NCI-H526 (cell line): ENCODE results near the gene PALLD.
"Not testable (repeated sequence)": the region's sequence is repeated elsewhere in the genome, so short reads cannot be mapped to it uniquely, and the experiment has no call there.

ENCODE experiments used
- DNase-seq, 2 experiments: peaks; one replicate each; lab custom pipeline; 2025; lab: John Stamatoyannopoulos, UW

The PALLD gene

GRCh38 chr4:168678751-168679366, 182.0 kb downstream of the PALLD start:
- DNase-seq = no peak

- no peak for DNase-seq
These were observed 182.5 kb downstream of the PALLD start for GRCh38 chr4:168679397-168679796.

GRCh38 chr4:168679819-168680218, 183.0 kb downstream of the PALLD start:
- no peak for DNase-seq

- no peak for DNase-seq
These were observed 186.1 kb downstream of the PALLD start for GRCh38 chr4:168682898-168683500.

- no peak for DNase-seq
These were observed 186.7 kb downstream of the PALLD start for GRCh38 chr4:168683595-168683994.

GRCh38 chr4:168685136-168685809, 188.4 kb downstream of the PALLD start:
- no peak for DNase-seq

GRCh38 chr4:168688584-168688983, 191.7 kb downstream of the PALLD start:
- no peak for DNase-seq

- DNase-seq = no peak
These were observed 192.9 kb downstream of the PALLD start for GRCh38 chr4:168689791-168690190.

- DNase-seq = no peak
These were observed 193.3 kb downstream of the PALLD start for GRCh38 chr4:168690199-168690598.

- no peak for DNase-seq
These were observed 194.9 kb downstream of the PALLD start for GRCh38 chr4:168691631-168692369.

GRCh38 chr4:168693750-168694490, 197.1 kb downstream of the PALLD start:
- DNase-seq = no peak

- no peak for DNase-seq
These were observed 197.8 kb downstream of the PALLD start for GRCh38 chr4:168694667-168695066.

- no peak for DNase-seq
These were observed 198.4 kb downstream of the PALLD start for GRCh38 chr4:168695288-168695687.

- DNase-seq = no peak
These were observed 199.4 kb downstream of the PALLD start for GRCh38 chr4:168696280-168696679.

GRCh38 chr4:168696826-168697225, 200.0 kb downstream of the PALLD start:
- no peak for DNase-seq

GRCh38 chr4:168699224-168699878, 202.5 kb downstream of the PALLD start:
- DNase-seq = peak in 1 of 2 experiments; percentile 8

GRCh38 chr4:168701061-168701460, 204.2 kb downstream of the PALLD start:
- no peak for DNase-seq

- not testable (repeated sequence) for DNase-seq
These were observed 205.8 kb downstream of the PALLD start for GRCh38 chr4:168702581-168703087.

GRCh38 chr4:168705121-168705520, 208.3 kb downstream of the PALLD start:
- DNase-seq = no peak

GRCh38 chr4:168707205-168707604, 210.4 kb downstream of the PALLD start:
- DNase-seq = no peak

GRCh38 chr4:168708108-168708507, 211.3 kb downstream of the PALLD start:
- no peak for DNase-seq
